Measurements from ENCODE around the gene ZFX. TPM values are rescaled to one million over a fixed set of nuclear protein-coding genes. Genes with fewer than 3 reads are reported as not detected.

ZFX gene
- total and polyA plus RNA-seq, 2 of the 8 experiments (the other 6 are each of a cell fraction or from before 2014, with no cell fraction given): 2.8 to 22.0 TPM

- no peak overlapping the region for H2AFZ ChIP-seq (ENCODE audit: low read length)
- TF ChIP-seq KDM4A (IDR thresholded peaks at IDR 0.05; ENCODE audit: low read depth, low read length, severe bottlenecking): no peak
- TF ChIP-seq RNF2 (IDR thresholded peaks at IDR 0.05; ENCODE audit: borderline replicate concordance, low read depth, low read length, missing control alignments, poor library complexity, severe bottlenecking): no peak
- no peak for TF ChIP-seq E2F6 (IDR thresholded peaks at IDR 0.05)
- TF ChIP-seq JUND (IDR thresholded peaks at IDR 0.05; ENCODE audit: low read length): no peak
- no peak for TF ChIP-seq CHD1 (IDR thresholded peaks at IDR 0.05; ENCODE audit: low read depth, low read length)
- no peak for TF ChIP-seq RXRA (IDR thresholded peaks at IDR 0.05; ENCODE audit: insufficient read depth, low read depth, low read length)
- no peak for TF ChIP-seq TAF7 (optimal IDR thresholded peaks at IDR 0.05; ENCODE audit: borderline replicate concordance, low read depth, low read length)
- no peak for TF ChIP-seq SIX5 (IDR thresholded peaks at IDR 0.05; ENCODE audit: low read depth, low read length)
- no peak for TF ChIP-seq MAX (IDR thresholded peaks at IDR 0.05)
- no peak for TF ChIP-seq SP2 (IDR thresholded peaks at IDR 0.05; ENCODE audit: low read length)
- no peak for TF ChIP-seq ATF3 (IDR thresholded peaks at IDR 0.05; ENCODE audit: insufficient read depth, low read depth, low read length)
- TF ChIP-seq KDM1A (IDR thresholded peaks at IDR 0.05; ENCODE audit: borderline replicate concordance, low read length): no peak
- TF ChIP-seq POLR2A (IDR thresholded peaks at IDR 0.05; ENCODE audit: control extremely low read depth in 1 of 2, low read depth in 2 of 2, low read length in 2 of 2): no peak
- TF ChIP-seq SP1 (IDR thresholded peaks at IDR 0.05; ENCODE audit: low read depth, low read length): no peak
Observed at GRCh38 chrX:24231131-24231540, 81.6 kb downstream of the ZFX start.

More at GRCh38 chrX:24231131-24231540, 81.6 kb downstream of the ZFX start:
- Histone ChIP-seq H3K23me2 (ENCODE audit: low read depth, low read length) (no peaks in the 10 kb centered on the region), H3K9ac (replicated peaks in 1 of 4; ENCODE audit: extremely low read depth in 1 of 4, low read depth in 3 of 4, low read length in 3 of 4) (no peak overlapping the region), H2BK20ac (ENCODE audit: low read length) (no peak overlapping the region), H2AK5ac (ENCODE audit: low read depth, low read length) (no peak overlapping the region), H3K27ac (ENCODE audit: low read depth, low read length) (no peak overlapping the region), H3K4me2 (ENCODE audit: insufficient read depth in 1 of 2, low read depth in 2 of 2, low read length in 2 of 2) (no peak overlapping the region), H4K91ac (replicated peaks; ENCODE audit: insufficient read length, low read length) (no peak overlapping the region), H2BK15ac (ENCODE audit: low read length) (no peak overlapping the region), H3K4me1 (replicated peaks in 1 of 4; ENCODE audit: control insufficient read depth in 3 of 4, insufficient read depth in 4 of 4, low read length in 3 of 4) (no peaks in the 10 kb centered on the region), H4K5ac (ENCODE audit: insufficient read length, low read depth, low read length) (no peak overlapping the region), H3K4ac (replicated peaks; ENCODE audit: insufficient read length, low read depth, low read length) (no peak overlapping the region), H2BK120ac (replicated peaks; ENCODE audit: low read depth, low read length) (no peak overlapping the region), H3K23ac (ENCODE audit: insufficient read length) (no peak overlapping the region), H4K20me1 (replicated peaks in 1 of 2; ENCODE audit: control insufficient read depth in 1 of 2, insufficient read depth in 2 of 2, low read length in 2 of 2) (no peaks in the 10 kb centered on the region), H4K8ac (ENCODE audit: extremely low read depth, insufficient read depth, low read length) (no peak overlapping the region), H3K4me3 (ENCODE audit: extremely low read depth in 1 of 4, insufficient read depth in 2 of 4, low read depth in 3 of 4, low read length in 4 of 4) (no peak overlapping the region), H3K27me3 (replicated peaks in 1 of 4; ENCODE audit: control insufficient read depth in 3 of 4, extremely low read depth in 1 of 4, insufficient read depth in 3 of 4, low read length in 3 of 4) (no peaks in the 10 kb centered on the region), H3K9me3 (ENCODE audit: insufficient read depth in 2 of 2, low read depth in 1 of 2, low read length in 1 of 2) (no peaks in the 10 kb centered on the region), H3K56ac (replicated peaks; ENCODE audit: insufficient read length, low read depth, low read length) (no peak overlapping the region), H3K36me3 (ENCODE audit: control insufficient read depth in 2 of 4, insufficient read depth in 4 of 4, low read length in 3 of 4) (no peaks in the 10 kb centered on the region), H3K79me2 (ENCODE audit: control insufficient read depth in 1 of 2, insufficient read depth in 2 of 2, low read length in 2 of 2) (no peaks in the 10 kb centered on the region), H3K18ac (ENCODE audit: extremely low read depth, low read length) (no peak overlapping the region), H2BK12ac (ENCODE audit: low read depth, low read length) (no peak overlapping the region), H2BK5ac (ENCODE audit: low read depth, low read length) (no peak overlapping the region), H3K14ac (ENCODE audit: insufficient read length) (no peak overlapping the region), H3K79me1 (ENCODE audit: low read depth, low read length) (no peaks in the 10 kb centered on the region)
- POLR2A ChIA-PET (ENCODE audit: partially characterized antibody): no interaction called here
- WGBS, 2 experiments (ENCODE audit: extremely low coverage in 1 of 2, insufficient coverage in 1 of 2, insufficient read length in 1 of 2, insufficient replicate concordance in 2 of 2, low coverage in 1 of 2, low lambda C conversion rate in 2 of 2, missing lambda C conversion rate in 1 of 2): 94% methylated on average over 3 of the region's 3 CpGs; no CpG with 5 or more reads in 1 of the 2 experiments
- CTCF ChIA-PET (ENCODE audit: partially characterized antibody): interaction anchor here (1.1 kb wide), 1 partner anchor 12 kb away, joined by 3 read pairs; no protein-coding TSS in a partner anchor
- FAIRE-seq (no peak), DNase-seq (ENCODE audit: low read depth in 1 of 2, low spot score in 2 of 2) (no peak)

Data from H1 (cell line).